NCI-H2081 treated with DMSO at 0.1 percent for 48 hours (cell line): Measurements from ENCODE around the gene AP2A2.

ENCODE experiments used
- DNase-seq: peaks from one replicate; lab custom pipeline; 2025; lab: John Stamatoyannopoulos, UW

AP2A2 gene

DNA sequence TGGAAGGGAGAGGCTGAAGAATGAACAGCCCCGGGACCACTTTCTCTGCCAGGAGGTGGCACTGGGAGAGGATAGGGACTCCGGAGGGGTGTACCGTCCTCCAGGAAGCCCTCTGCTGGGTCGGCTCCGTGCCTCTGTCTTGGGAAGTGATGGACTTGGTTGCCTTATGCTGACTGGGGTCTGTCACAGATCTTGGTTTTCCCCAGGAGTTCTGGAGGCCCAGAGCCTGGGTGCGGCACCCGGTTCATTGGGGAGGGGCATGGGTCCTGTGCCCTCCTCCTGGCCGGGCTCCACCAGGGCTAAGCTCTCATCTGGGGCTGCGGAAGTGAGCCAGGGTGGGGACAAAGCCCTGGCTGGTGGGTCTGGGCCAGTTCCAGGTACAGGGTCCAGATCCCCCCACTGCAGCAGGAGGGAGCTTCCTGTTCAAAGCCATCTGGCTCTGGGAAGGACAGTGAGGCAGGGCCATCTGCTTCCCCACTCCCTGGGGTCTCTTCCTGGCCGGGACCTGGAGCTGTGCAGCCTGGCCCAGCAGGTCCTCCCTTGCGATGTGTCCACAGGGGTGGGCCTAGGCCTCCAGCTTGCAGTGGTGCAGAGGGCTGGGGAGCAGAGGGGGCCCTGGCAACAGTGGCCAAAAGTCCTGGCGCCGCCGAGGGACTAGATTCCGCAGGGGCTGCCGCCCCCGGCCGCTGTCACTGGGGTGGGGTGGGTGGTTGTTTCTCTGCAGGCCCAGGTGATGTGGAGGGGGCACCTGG lies 1.1 kb upstream of the AP2A2 start:
- DNase-seq, result no peak

DNA sequence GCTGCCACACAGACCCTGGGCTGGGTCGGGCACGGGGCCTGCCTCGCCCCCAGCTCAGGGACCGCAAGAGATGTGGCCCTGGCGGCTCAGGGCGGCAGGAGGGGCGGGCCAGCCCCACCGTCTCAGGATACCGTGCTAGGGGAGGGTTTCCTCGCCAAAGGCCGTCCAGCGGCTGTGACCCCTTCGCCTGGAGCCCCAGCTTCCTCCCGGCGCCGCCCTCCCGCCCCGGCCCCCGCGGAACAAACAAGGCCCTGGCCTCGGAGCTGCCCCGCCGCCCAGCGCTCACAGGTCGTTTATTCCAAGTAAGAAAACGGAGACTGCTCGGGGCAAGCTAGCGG lies 543 bp upstream of the AP2A2 start:
- no peak for DNase-seq

DNA sequence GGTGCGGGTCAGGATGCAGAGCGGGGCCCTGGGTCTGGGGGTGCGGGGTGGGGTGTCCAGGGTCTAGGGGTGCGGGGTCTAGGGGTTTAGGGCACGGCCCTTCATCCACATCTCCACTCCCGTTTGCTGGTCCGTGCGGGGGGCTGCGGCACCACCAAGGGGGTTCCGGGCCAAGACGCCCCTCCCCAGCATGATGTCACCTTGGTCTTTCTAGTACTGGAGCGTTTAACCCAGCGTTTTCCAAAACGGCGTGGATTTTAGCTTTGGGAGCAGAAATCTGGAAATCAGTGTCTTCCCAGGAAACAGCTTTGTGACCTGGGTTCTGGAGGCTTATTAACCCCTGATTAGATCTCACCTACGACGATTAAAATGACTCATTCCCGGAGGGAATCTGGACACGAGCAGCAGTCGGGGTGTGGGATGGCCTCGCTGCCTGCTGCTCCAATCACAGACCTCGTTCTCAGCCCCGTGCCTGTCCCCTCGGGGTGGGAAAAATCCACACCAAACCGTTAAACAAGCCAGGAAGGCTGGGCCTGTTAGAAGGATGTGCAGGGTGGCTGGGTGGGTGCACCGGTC lies 759 bp downstream of the AP2A2 start:
- no peak for DNase-seq

DNA sequence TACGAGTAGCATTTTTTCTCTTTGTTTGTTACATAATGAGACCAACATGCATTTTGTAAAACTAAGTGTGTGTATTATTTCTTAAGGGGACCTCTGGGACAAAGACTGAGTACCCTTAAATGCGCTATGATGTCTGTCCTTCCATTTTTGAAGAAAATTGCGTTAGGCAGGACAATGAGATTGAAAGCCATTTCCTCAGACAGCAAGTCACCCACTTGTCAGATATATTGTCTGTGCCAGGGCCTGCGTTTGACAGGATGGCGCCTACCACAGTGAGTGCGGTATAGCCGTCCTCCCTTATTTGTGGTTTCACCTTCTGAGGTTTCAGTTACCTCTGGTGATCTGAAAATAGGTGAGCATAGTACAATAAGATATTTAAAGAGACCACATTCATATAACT lies 2.2 kb downstream of the AP2A2 start:
- DNase-seq, result no peak

DNA sequence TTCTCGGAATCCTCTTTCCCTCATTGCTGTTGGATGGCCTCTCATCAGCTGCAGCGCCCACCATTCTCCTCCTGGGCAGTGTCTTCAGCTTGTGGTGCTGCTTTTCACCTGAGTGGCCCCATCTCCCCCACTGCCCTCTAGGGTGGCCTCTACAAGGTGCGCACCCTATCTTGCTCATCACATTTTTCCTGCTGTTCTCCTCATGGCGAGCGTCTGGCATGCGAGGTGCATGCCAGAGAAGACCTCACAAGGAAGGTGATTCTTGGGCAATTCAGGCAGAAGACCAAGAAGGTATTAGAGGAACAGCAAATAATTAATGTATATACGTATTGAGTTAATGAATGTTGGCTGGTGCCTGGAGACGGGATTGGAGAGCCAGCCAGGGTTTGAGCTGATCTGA lies 3.1 kb downstream of the AP2A2 start:
- DNase-seq, result no peak

DNA sequence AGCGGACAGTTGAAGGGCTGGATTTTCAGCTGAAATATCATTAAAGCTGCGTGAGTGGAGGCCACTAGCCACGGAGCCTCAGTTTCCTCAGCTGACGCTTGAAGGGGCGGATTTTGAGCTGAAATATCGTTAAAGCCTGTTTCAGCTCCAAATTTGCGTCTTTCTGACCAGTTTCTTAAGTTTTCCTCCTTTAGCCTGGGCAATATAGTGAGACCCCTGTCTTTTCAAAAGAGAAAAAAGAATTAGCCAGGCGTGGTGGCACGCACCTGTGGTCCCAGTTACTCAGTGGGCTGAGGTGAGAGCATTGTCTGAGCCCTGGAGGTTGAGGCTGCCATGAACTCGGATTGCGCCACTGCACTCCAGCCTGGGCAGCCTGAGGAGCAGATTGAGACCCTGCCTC lies 3.7 kb downstream of the AP2A2 start:
- no peak for DNase-seq

DNA sequence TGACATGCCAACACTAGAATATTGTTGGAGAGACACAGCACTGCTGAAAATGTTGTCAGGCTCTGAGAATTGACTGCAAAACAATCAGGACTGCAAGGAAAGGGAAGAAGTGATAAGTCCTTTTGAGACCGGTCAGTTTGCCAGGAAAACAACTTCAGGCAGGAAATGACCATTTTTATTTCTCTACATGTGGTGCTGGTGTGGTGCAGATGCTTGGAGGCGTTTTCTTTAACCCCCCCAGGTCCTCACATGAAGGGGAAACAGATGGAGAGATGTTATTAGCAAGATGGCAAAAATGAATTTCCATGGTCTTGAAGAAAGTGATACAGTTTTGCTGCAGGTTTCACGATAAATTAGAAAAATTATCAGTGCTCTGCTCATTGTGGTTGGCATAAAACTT lies 5.7 kb downstream of the AP2A2 start:
- no peak for DNase-seq

DNA sequence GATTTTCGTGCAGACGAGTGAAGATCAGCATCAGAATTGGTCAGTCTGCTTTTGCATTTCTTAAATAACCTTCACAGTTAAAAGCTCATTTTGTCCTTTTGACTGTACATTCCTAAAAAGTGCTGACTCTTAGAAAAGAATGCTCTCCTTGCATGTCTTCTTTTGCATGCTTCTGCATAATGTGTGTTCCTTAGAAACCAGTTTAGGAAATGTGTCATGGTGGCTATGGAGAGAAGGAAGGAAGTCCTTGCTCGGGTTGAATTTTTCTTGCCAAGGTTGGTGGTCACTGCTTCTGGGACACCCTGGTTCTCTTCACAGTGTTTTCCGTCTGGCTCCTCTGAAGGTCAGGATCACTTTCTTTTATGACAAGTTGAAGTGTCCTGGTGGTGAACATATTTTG lies 6.8 kb downstream of the AP2A2 start:
- DNase-seq, result no peak

DNA sequence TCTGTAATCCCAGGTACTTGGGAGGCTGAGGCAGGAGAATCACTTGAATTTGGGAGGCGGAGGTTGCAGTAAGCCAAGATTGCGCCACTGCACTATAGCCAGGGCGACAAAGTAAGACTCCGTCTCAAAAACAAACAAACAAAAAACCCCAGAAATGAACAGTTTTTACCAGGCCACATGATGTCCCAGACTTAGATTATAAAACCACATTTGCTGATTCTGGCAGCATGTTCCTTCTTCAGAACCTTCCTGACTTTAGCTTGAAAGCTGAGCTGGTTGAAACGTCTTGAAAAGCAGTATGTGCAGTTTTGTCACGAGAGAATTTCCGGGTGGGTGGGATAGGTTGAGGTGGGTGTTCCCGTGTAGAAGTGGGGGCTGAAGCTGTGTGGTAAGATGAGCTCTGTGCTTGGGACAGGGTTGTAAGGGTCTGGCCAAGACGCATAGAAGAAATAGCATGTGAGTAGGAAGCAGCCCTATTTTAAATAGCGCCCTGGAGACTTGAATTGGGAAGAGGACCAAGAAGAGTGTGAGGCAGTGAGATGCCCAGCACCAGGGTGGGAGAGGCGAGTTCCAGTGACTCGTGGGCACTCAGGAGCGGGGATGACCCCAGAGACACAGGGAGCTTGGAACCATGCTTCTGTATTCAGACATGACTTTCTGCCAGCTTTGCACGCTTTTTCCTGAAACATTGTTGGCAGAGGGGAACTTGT lies 7.6 kb downstream of the AP2A2 start:
- DNase-seq, result no peak

DNA sequence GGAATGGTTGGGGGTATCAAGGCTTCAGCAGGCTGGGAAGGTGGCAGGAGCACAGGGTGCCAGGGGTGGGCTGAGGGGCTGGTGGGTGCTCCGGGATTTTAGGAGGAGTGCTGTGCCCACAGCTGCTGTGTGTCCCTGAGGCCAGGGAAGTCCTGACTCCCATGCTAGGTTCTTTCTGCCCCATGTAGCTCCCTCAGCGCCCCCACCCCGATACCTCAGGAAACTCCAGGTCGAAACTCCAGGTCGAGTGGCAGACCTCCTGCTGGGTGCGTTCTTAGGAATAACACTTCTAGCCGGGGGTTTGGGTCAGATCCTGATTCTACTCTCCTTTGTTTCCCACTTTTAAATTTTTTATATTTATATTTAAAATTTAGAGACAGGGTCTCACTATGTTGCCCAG lies 8.3 kb downstream of the AP2A2 start:
- DNase-seq, result no peak

DNA sequence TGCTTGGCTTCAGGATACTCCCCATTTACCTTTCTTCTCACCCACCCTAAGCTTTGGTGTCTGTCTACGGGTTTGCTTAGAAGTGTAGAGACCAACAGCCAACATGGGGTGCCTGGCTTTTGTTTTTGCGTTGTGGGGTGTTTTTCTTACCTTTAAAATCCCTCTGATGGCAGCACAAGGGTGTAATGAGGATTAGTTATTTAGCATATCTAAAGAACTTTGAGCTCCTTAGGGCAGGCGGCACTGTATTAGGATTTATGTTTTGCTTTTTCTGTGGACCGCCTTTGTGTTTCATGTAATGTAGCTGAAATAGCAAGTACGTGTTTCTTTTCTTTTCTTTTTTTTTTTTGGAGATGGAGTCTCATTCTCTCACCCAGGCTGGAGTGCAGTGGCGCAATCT lies 8.9 kb downstream of the AP2A2 start:
- no peak for DNase-seq

DNA sequence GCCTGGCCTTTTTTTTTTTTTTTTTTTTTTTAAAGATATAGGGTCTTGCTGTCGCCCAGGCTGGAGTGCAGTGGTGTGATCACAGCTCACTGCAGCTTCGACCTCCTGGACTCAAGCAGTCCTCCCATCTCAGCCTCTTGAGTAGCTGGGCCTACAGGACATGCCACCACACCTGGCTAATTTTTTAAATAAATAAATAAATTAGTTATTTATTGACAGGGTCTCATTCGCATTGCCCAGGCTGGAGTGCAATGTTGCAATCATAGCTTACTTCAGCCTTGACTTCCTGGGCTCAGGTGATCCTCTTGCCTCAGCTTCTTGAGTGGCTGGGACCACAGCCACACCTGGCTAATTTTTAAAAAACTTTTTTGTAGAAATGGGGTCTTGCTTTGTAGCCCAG lies 10.5 kb downstream of the AP2A2 start:
- DNase-seq, result no peak

DNA sequence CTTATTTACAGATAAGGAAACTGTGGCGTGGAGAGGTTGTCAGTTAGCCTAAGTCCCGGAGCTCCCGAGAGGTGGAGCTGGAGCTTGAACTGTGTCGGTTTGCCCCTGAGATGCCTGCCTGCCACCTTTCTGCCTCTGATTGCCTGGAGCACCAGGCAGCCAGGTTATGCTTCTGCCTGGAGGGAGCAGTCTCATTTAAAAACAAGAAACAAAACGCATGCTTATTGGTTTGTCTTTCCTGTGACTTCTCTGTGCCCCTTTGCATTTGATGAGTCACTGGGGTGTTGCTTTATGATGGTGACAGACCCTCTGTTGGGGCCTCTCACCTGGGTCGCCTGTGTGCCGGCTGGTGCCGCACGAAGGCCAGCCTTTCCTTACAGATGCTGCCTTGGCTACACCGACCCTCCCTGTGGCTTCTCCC lies 12.2 kb downstream of the AP2A2 start:
- no peak for DNase-seq

DNA sequence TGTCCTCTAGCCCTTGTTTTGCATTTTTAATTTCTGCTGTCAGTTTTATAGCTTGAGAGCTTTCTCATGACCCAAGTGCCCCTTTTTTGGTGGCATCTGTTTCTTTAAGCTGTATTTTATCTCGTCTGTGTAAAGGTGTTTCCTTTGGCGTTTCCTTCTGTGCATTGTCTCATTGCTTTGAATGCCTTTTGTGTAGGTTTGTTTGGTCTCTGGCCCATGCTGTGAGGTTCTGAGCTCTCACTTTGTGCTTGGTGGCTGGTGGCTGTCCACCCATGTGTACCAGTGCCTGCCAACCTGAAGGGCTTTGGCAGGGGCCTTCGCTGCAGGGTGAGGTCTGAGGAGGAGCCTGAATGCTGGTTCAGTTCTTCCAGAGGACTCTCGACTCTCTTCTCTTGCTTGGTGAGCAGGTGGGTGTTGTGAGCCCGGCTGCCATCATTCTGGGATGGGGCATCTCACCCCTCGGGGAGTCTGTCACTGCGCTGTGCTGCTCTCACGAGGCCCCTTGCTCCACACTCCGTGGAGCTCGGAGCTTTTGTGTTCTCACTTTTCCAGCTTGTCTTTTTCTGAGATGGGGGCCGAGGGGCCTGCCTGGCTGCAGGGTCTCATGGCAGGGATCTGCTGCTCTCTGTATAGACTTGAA lies 14.9 kb downstream of the AP2A2 start:
- DNase-seq, result no peak

DNA sequence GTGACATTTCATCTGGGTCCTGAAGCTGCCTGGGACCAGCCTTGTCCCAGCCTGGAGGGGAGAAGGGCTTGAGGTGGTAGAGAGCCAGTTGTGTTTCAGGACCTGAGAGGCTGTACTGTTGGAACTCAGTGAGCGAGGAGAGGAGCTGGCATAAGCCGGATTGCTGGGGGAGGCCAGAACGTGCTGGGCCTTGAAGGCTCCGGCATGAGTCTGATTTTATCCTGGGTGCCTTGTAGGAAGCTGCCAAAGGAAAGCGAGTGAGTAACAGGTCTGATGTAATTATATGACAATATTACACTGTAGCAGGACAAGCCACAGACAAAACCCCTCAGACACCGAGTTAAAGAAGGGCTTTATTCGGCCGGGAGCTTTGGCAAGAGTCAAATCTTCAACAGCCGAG lies 17.2 kb downstream of the AP2A2 start:
- no peak for DNase-seq

DNA sequence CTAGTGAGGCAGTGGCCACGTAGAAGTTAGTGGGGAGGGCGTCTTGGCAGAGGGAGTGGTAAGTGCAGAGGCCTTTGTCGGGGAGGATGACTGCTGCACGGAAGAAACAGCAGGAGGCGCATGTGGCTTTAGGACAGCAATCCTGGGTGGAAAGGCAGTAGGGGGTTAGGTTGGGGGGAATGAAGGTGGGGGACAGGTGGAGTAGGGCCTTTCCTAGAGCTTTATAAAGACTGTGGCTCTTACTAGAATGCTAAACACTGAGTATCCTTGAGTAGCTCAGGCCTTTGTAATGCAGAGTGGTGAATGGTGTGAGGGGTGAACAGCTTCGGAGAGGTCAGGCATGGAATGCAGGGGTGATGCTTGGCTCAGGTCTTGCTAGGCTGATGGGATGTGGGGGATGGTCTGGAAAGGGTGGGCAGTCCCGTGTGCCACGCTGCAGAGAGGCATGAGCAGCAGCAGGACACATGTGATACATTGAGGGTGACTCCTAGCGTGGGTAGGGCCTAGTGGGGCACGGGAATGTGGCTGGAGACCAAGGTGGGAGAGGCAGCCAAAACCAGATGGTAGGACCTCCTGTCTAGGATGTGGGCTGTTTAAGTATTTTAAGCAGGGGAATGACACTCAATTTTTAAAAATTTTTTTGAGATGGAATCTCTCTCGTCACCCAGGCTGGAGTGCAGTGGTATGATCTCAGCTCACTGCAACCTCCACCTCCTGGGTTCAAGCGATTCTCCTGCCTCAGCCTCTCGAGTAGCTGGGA lies 19.2 kb downstream of the AP2A2 start:
- no peak for DNase-seq

DNA sequence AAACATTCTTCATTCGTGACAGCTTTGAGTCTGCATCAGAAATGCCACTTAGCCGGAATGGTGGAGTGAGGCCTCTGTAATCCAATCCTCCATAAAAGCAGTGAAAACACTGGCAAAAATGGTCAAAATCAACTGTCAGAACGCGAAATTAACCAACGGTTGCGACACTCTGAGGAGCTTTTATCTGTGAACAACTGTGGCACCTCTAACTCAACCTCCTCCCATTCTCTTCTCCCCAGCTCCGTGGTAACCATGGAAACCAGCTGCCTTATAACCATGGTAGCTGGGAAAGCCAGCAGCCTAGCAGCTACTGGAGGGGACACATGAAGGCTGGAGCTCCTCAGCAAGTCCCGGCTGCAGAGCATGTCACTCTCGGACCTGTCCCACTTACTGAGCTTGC lies 20.3 kb downstream of the AP2A2 start:
- DNase-seq, result no peak

DNA sequence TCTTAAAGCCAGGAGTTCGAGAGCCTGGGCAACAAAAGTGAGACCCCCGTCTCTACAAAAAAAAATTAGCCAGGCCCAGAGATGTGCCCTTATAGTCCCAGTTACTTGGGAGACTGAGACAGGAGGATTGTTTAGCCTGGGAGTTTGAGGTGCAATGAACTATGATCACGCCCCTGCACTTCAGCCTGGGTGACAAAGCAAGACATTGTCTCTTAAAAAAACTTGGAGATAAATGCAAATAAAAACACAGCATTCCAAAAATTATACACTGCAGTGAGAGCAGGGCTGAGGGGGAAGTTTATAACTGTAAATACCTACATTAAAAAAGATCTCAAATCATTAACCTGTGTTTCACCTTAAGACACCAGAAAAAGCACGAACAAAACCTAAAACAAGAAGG lies 22.1 kb downstream of the AP2A2 start:
- DNase-seq, result no peak

DNA sequence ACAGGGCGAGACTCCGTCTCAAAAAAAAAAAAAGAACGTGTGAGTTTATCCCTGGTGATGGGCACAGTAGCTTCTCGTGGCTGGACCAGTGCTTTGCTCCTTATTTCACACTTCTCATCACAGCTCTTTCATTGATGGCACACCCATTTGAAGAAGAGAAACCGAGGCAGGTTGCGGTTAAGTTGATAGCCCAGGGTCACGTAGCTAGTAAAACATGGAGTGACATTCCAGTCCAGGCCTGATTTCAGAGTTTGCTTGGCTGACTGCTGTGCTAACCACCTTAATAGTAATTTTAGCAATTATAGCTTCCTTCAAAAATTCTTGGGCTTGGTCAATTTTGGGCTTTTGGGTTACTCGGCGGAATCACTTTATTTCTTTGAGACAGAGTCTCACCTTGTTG lies 25.8 kb downstream of the AP2A2 start:
- no peak for DNase-seq

DNA sequence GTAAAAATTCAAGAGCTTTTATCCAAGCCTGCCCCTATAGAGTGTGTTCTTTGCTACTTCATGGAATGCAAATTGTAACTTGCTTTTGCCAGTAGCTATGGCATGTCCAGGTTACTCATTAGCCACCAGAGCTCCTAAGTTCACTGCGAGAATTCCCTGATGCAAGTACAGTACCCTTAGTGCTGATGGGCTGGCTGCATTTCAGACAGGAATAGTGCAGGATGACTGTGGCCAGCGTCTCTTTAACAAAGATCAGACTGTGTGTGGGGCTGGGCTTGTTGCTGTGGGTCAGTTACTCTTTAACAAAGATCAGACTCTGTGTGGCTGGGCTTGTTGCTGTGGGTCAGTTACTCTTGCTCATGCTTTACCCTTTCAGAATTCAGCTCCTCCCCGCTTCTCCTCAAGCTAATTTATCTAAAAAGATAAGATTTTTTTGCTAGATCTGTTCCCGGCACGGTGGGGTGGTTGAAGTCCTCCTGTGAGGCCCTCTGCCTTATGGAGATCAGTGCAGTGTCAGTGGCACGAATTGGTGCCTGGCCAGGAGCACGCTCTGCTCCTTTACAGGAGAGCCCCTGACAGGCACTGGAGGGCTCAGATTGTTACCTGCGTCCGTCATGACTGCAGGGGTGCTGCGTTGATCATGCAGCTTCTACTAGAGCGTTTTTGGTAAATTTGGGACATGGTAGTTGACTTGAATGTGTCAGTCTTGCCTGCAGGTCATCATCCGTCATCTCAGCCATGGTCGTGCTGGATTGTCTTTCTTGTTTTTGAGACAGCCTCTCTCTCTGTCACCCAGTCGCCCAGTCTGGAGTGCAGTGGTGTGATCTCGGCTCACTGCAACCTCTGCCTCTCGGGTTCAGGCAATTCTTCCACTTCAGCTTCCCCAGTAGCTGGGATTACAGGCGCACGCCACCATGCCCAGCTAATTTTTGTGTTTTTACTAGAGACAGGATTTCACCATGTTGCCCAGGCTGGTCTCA lies 27.0 kb downstream of the AP2A2 start:
- DNase-seq, result no peak

DNA sequence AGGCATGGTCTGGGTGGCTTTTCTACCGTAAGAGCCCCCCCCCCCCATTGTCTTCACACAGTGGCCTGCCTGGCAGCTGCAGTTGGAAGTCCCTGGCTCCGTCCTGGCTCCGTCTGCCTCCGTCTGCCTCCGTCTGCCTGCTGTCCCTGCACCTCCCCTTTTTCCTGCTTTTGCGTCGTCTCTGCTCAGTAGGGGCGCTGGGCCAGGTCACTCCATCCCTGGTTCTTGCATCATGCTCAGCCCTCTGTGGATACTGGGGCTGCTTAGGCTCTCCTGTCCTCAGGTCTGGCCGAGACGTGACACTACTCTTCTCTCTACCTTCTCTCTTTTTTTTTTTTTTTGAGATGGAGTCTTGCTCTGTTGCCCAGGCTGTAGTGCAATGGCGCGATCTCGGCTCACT lies 27.8 kb downstream of the AP2A2 start:
- DNase-seq, result no peak
